H9 (cell line): ENCODE measurements around the gene DNASE1L2. TPM values are rescaled to one million over a fixed set of nuclear protein-coding genes. Genes with fewer than 3 reads are reported as not detected.

Experiments
- DNase-seq: peaks from one replicate; pipeline ENCODE4 v3.0.0-alpha.2; 2017
- H2AFZ ChIP-seq: one replicate; pipeline ENCODE4 v1.6.1; 2013; ENCODE audit warnings: mild to moderate bottlenecking, low read length, control low read depth, moderate library complexity
- H2AK5ac ChIP-seq: 2 replicates; pipeline ENCODE4 v1.6.1; 2013; ENCODE audit warnings: low read length, control low read depth, mixed read lengths; ENCODE audit not compliant: insufficient read length
- H2BK120ac ChIP-seq: one replicate; pipeline ENCODE4 v1.6.1; 2013; ENCODE audit warnings: low read depth, mild to moderate bottlenecking, low read length, control low read depth, inconsistent platforms; ENCODE audit not compliant: poor library complexity, severe bottlenecking
- H2BK12ac ChIP-seq: 2 replicates; pipeline ENCODE4 v1.6.1; 2013; ENCODE audit warnings: low read length, control low read depth, mixed read lengths, low read depth; ENCODE audit not compliant: insufficient read length
- H2BK15ac ChIP-seq: 2 replicates; pipeline ENCODE4 v1.6.1; 2013; ENCODE audit warnings: low read depth, low read length, control low read depth
- H2BK20ac ChIP-seq: one replicate; pipeline ENCODE4 v1.6.1; 2013; ENCODE audit warnings: low read depth, mild to moderate bottlenecking, low read length, control low read depth, inconsistent platforms; ENCODE audit not compliant: poor library complexity, severe bottlenecking
- H2BK5ac ChIP-seq: 2 replicates; pipeline ENCODE4 v1.6.1; 2013; ENCODE audit warnings: low read length, control low read depth, mixed read lengths; ENCODE audit not compliant: insufficient read length
- H3K14ac ChIP-seq: 2 replicates; pipeline ENCODE4 v1.6.1; 2013; ENCODE audit warnings: low read length, control low read depth; ENCODE audit not compliant: insufficient read depth
- H3K18ac ChIP-seq: 2 replicates; pipeline ENCODE4 v1.6.1; 2013; ENCODE audit warnings: low read depth, mild to moderate bottlenecking, mixed read lengths, low read length, control low read depth; ENCODE audit not compliant: insufficient read length
- H3K23ac ChIP-seq: 2 replicates; pipeline ENCODE4 v1.6.1; 2013; ENCODE audit warnings: low read length, control low read depth, mixed read lengths, low read depth; ENCODE audit not compliant: insufficient read length
- H3K23me2 ChIP-seq: 2 replicates; pipeline ENCODE4 v1.6.1; 2013; ENCODE audit warnings: low read depth, mild to moderate bottlenecking, mixed read lengths, low read length, control low read depth; ENCODE audit not compliant: insufficient read length, poor library complexity, severe bottlenecking
- H3K27ac ChIP-seq: 2 replicates; pipeline ENCODE4 v1.5.1; 2013; ENCODE audit warnings: low read length, control low read depth, mixed read lengths, low read depth; ENCODE audit not compliant: insufficient read length
- H3K27me3 ChIP-seq: 2 replicates; pipeline ENCODE4 v1.6.1; 2013; ENCODE audit warnings: low read length, control low read depth, inconsistent platforms; ENCODE audit not compliant: insufficient read depth
- H3K4ac ChIP-seq: 2 replicates; pipeline ENCODE4 v1.6.1; 2013; ENCODE audit warnings: low read depth, mild to moderate bottlenecking, control low read depth, inconsistent platforms, low read length, moderate library complexity
- H3K4me1 ChIP-seq: 2 replicates; pipeline ENCODE4 v1.6.1; 2013; ENCODE audit warnings: low read length, control low read depth, inconsistent platforms; ENCODE audit not compliant: insufficient read depth
- H3K4me2 ChIP-seq: 2 replicates; pipeline ENCODE4 v1.6.1; 2013; ENCODE audit warnings: low read length, control low read depth, mixed read lengths; ENCODE audit not compliant: insufficient read length, insufficient read depth
- H3K56ac ChIP-seq: 2 replicates; pipeline ENCODE4 v1.6.1; 2013; ENCODE audit warnings: low read depth, mild to moderate bottlenecking, mixed read lengths, low read length, control low read depth; ENCODE audit not compliant: insufficient read length
- H3K79me1 ChIP-seq: 2 replicates; pipeline ENCODE4 v1.6.1; 2013; ENCODE audit warnings: low read depth, mild to moderate bottlenecking, moderate library complexity, low read length, control low read depth, inconsistent platforms; ENCODE audit not compliant: insufficient read depth, poor library complexity, severe bottlenecking
- H3K79me2 ChIP-seq: 2 replicates; pipeline ENCODE4 v1.6.1; 2013; ENCODE audit warnings: low read length, control low read depth, inconsistent platforms; ENCODE audit not compliant: insufficient read depth
- H3K9ac ChIP-seq: 2 replicates; pipeline ENCODE4 v1.6.1; 2013; ENCODE audit warnings: low read length, control low read depth, mixed read lengths; ENCODE audit not compliant: insufficient read length; ENCODE audit errors: extremely low read depth
- H3K9me3 ChIP-seq: one replicate; pipeline ENCODE4 v1.6.1; 2013; ENCODE audit warnings: low read depth, low read length, inconsistent platforms; ENCODE audit not compliant: control insufficient read depth
- H3T11ph ChIP-seq: one replicate; pipeline ENCODE4 v1.6.1; 2013; ENCODE audit warnings: mild to moderate bottlenecking, low read length, control low read depth, inconsistent platforms
- H4K20me1 ChIP-seq: one replicate; pipeline ENCODE4 v1.6.1; 2013; ENCODE audit not compliant: control insufficient read depth, insufficient read length, insufficient read depth
- H4K5ac ChIP-seq: 2 replicates; pipeline ENCODE4 v1.6.1; 2013; ENCODE audit warnings: low read depth, mild to moderate bottlenecking, mixed read lengths, low read length, control low read depth; ENCODE audit not compliant: insufficient read length
- H4K8ac ChIP-seq: replicated peaks from 2 replicates; pipeline ENCODE4 v1.6.1; 2013; ENCODE audit warnings: low read length, control low read depth, mixed read lengths, low read depth; ENCODE audit not compliant: insufficient read length
- H4K91ac ChIP-seq: 2 replicates; pipeline ENCODE4 v1.6.1; 2013; ENCODE audit warnings: low read depth, mild to moderate bottlenecking, moderate library complexity, mixed read lengths, low read length, control low read depth; ENCODE audit not compliant: insufficient read length
- H3K27ac Mint-ChIP-seq, 3 experiments: 2 replicates in 2 of 3; 3 replicates in 1 of 3; pipeline ENCODE4 v1.8.0; 2020 to 2021; ENCODE audit warnings: mixed read lengths in 3 of 3, mild to moderate bottlenecking in 1 of 3, moderate library complexity in 1 of 3
- H3K27me3 Mint-ChIP-seq: 2 replicates; pipeline ENCODE4 v1.8.0; 2021; ENCODE audit warnings: low read depth, mild to moderate bottlenecking, moderate library complexity, mixed read lengths
- H3K36me3 Mint-ChIP-seq, 3 experiments: 2 replicates in 2 of 3; 3 replicates in 1 of 3; pipeline ENCODE4 v1.8.0; 2020 to 2021; ENCODE audit warnings: low read depth in 3 of 3, mixed read lengths in 3 of 3; ENCODE audit not compliant: insufficient read depth in 1 of 3
- H3K4me1 Mint-ChIP-seq, 2 experiments: 2 replicates each; pipeline ENCODE4 v1.8.0; 2020; ENCODE audit warnings: mixed read lengths in 2 of 2
- H3K4me3 Mint-ChIP-seq, 2 experiments: 2 replicates in 1 of 2; 3 replicates in 1 of 2; pipeline ENCODE4 v1.8.0; 2020 to 2021; ENCODE audit warnings: mild to moderate bottlenecking in 2 of 2, mixed read lengths in 2 of 2, moderate library complexity in 1 of 2
- H3K9me3 Mint-ChIP-seq, 2 experiments: 2 replicates in 1 of 2; 3 replicates in 1 of 2; pipeline ENCODE4 v1.8.0; 2020; ENCODE audit warnings: mild to moderate bottlenecking in 2 of 2, mixed read lengths in 2 of 2, moderate library complexity in 1 of 2
- WGBS: extraction: QIAGEN DNeasy Blood & Tissue Kit; methylation state at CpG from one replicate; pipeline ENCODE4 v1.1.7; 2013; ENCODE audit warnings: missing lambda C conversion rate, low lambda C conversion rate, mixed read lengths; ENCODE audit not compliant: insufficient read length; ENCODE audit errors: extremely low coverage; 5-methylcytosine and 5-hydroxymethylcytosine counted together
- total RNA-seq: library from RNA; stranded (reverse); gene quantifications from 2 replicates; pipeline ENCODE4 v1.2.1, GENCODE V29; 2021
- TF ChIP-seq, protein P1 (sequence below): fragments of 200-600 bp; sonication (generic); conservative IDR thresholded peaks from 3 replicates; pipeline ENCODE4 v1.8.0; 2021; ENCODE audit warnings: antibody characterized with exemption, mild to moderate bottlenecking

The DNASE1L2 gene
- total RNA-seq, 1 experiment from 2014 or later: 2.5 TPM

DNA sequence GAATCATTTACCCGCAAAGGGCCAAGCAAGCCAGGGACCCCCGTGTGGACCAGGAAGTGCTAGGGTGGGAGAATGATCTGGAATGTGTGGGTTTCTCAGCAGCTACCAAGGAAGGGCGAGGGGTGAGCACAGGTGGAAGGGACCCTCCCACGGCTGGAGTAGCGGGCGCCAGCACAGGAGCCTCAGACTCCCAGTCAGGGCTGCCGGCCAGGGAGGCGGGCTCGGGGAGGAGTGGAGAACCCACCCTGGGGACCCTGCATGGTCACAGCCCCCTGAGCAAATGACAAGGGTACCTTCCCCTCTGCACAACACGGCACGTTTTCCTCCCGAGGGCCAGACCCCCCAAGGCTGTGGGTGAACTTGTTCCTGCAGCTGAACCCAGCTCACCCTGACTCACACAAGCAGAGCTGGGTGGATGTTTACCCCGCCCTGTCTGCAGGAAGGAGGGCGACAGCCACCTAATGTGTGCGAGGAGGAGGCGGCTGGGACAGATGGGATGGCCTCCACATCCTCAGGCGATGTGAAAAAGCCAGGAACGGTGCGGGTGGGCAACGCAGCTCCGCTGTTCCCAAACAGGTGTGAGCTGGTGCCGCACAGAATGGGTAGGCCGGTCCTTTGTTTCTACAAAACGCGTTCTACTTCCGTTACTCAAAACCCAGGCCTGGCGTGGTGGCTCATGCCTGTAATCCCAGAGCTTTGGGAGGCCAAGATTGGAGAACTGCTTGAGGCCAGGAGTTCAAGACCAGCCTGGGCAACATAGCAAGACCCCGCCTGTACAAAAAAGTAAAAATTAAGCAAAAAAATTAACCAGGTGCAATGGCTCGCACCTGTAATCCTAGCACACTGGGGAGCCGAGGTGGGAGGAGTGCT lies 8.9 kb downstream of the DNASE1L2 start:
- Histone ChIP-seq H3K79me2 (no peaks in the 10 kb centered on the region; the same call in 1 of the 2 replicates), H3K23ac (no peak overlapping the region), H2AFZ (no peak overlapping the region), H4K91ac (no peak overlapping the region), H3K23me2 (peaks cover under 1% of the 10 kb centered on the region), H2BK15ac (no peak overlapping the region), H4K5ac (no peak overlapping the region), H2AK5ac (no peak overlapping the region), H3K4me1 (no peaks in the 10 kb centered on the region), H3K79me1 (no peaks in the 10 kb centered on the region), H3K18ac (no peak overlapping the region), H4K8ac (no peak overlapping the region), H3T11ph (no peak overlapping the region), H2BK120ac (no peak overlapping the region), H3K4ac (no peak overlapping the region), H3K56ac (no peak overlapping the region), H2BK5ac (no peak overlapping the region), H3K27ac (no peak overlapping the region), H2BK12ac (no peak overlapping the region), H2BK20ac (no peak overlapping the region), H3K4me2 (no peak overlapping the region), H3K9ac (no peak overlapping the region), H3K9me3 (no peaks in the 10 kb centered on the region), H3K27me3 (no peaks in the 10 kb centered on the region), H3K14ac (no peak overlapping the region), H4K20me1 (no peaks in the 10 kb centered on the region)
- peaks cover 18 to 73% (median 53%) of the 10 kb centered on the region in 3 experiments; a peak in 6 of 7 replicates for H3K36me3 Mint-ChIP-seq
- TF ChIP-seq, protein P1, sequence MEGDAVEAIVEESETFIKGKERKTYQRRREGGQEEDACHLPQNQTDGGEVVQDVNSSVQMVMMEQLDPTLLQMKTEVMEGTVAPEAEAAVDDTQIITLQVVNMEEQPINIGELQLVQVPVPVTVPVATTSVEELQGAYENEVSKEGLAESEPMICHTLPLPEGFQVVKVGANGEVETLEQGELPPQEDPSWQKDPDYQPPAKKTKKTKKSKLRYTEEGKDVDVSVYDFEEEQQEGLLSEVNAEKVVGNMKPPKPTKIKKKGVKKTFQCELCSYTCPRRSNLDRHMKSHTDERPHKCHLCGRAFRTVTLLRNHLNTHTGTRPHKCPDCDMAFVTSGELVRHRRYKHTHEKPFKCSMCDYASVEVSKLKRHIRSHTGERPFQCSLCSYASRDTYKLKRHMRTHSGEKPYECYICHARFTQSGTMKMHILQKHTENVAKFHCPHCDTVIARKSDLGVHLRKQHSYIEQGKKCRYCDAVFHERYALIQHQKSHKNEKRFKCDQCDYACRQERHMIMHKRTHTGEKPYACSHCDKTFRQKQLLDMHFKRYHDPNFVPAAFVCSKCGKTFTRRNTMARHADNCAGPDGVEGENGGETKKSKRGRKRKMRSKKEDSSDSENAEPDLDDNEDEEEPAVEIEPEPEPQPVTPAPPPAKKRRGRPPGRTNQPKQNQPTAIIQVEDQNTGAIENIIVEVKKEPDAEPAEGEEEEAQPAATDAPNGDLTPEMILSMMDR: no peak
- no peaks in the 10 kb centered on the region; a peak in 1 of 5 replicates for H3K9me3 Mint-ChIP-seq
- no peak overlapping the region; a peak in 1 of 5 replicates for H3K4me3 Mint-ChIP-seq
- H3K4me1 Mint-ChIP-seq: no peaks in the 10 kb centered on the region; a peak in 1 of 4 replicates
- no peak overlapping the region for H3K27ac Mint-ChIP-seq
- no CpG with 5 or more reads among the region's 30 CpGs for WGBS
- H3K27me3 Mint-ChIP-seq: no peaks in the 10 kb centered on the region
- DNase-seq: no peak
